ENCODE results near the gene UBE2G2.

Gene UBE2G2

DNA sequence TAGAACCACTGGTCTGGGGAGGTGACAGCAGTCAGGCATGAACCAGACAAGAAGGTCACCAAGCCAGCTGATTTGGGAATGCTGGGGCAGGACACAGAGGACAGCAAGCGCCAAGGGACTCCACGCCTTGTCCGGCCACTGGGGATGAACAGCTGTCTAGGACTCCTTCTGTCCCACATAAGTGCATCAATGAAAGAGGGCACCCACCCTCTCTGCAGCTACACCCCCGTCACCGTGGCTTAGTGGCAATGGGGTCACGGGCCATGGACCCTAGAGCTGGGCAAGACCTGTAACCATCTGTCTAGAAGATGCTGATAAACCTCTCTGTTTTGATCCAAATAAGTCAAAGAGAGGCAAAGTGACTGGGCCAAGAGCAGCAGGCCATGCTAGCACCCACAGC, 16.8 kb downstream of the UBE2G2 start:
- DNase-seq = no peak

DNA sequence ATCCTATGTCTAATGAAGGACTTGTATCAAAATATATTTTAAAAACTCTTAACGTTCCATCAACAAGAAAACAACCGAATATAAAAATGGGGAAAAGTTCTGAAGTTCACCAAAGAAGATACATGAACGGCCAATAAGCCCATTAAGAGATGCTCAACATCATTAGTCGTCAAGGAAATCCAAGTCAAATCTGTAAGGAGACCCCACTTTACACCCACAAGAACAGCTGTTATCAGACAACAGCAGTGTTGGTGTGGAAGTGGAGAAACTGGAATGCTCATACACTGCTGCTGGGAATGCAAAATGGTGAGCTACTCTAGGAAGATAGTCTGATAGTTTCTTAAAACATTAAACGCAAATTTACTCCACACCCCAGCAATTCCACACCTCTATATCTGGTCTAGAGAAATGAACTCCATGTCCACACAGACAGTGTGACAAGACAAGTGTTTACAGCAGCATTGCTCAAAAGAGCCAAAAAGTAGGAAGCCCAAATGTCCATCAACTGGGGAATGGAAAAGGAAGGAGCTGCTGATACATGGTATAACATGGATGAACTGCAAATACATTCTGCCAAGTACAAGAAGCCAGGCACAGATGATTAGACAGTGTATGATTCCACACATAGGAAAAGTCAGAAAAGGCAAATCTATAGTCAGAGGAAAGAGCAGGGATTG, 18.5 kb downstream of the UBE2G2 start:
- no peak for DNase-seq

- DNase-seq = no peak
These were observed 20.7 kb downstream of the UBE2G2 start for GRCh38 chr21:44780767-44781459.

GRCh38 chr21:44780137-44780502, 21.5 kb downstream of the UBE2G2 start:
- no peak for DNase-seq

DNA sequence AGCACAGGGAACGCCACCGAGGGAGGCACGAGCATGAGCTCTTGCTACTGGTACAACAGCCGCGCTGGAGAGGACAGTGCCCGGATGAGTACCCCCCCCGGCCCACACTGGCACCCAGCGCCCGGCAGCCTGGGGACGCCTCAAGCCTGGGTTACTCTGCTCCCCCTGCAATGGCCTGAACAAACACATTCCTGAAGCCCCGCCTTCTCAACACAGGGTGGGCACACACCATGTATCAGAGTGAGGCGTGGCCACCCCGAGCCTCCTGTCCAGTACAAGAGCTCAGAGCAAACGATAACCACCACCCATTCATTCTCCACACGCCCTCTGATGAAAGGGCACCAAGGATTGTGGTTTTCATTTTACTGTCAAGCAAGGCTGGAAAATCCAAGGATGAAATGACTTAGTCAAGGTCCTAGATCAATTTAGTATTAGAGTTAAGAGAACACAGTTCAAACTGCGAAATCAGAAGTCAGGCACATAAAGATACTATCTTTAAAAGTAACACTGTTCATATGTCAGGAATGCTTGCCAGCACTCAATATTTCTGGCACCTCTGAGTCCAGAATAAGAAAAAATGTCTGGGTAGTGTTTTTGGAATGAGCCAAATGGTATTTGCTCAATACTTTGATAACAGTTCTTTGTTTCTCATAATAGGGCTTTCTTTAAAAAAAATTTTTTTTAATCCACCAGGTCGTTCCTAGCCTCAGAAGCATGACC, 22.0 kb downstream of the UBE2G2 start:
- no peak for DNase-seq

GRCh38 chr21:44778983-44779382, 22.6 kb downstream of the UBE2G2 start:
- DNase-seq = no peak

DNA sequence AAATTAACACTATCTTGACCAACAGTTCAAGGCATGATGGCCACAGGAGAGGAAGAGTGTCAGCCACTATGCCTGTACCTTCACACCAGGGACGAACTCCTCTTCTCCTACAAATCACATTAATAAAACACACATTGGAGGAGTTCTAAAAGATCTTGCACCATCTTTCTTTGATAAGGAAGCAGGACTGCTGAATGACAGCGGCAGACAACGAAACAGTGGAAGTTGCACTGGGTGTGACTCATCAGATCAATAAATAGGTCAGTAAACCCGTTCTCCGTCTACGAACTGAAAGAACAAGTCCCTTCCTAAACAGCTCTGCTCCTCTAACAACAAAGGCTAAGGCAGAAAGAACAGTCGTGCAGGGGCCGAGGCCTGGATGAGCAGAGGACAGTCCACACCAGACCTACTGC, 23.1 kb downstream of the UBE2G2 start:
- no peak for DNase-seq

DNA sequence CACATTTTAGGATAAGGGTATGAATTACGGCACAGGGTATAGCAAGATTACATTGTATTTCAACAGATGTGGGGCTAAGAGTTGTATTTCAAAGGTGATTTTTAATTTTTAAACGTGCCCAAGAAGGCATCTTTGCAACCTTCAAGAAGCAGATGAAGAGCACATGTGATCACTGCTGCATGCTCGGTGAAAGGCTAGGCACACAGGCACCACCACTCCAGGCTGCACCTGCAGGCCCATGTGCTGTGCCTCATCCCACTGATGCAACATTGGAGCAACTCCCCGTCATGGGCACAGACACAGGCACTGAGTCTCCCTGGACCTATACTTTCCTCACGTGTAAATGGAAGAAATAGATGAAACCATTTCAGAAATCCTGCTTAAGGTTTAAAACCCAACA, 23.5 kb downstream of the UBE2G2 start:
- no peak for DNase-seq

DNA sequence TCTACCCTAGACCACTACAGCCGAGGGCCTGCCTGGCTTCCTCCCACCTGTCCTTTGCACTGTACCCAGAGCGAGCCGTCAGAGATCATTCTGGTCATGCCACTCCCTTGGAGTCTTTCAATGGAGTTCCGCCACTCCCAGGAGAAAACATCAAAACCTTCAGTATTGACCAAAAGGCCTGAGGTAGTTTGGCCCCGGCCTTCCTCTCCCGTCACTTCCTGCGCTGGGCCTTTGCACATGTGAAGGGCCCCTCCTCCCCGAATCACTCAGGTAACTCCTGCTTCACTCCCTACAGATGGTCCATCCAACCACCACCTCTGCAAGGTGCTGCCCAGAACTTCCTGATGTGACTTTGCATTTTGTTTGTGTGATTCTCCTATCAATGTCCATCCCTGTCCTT, 26.6 kb downstream of the UBE2G2 start:
- no peak for DNase-seq

GRCh38 chr21:44773291-44773932, 28.2 kb downstream of the UBE2G2 start:
- DNase-seq = no peak

- DNase-seq = no peak
These were observed 29.6 kb downstream of the UBE2G2 start for GRCh38 chr21:44771896-44772525.

DNA sequence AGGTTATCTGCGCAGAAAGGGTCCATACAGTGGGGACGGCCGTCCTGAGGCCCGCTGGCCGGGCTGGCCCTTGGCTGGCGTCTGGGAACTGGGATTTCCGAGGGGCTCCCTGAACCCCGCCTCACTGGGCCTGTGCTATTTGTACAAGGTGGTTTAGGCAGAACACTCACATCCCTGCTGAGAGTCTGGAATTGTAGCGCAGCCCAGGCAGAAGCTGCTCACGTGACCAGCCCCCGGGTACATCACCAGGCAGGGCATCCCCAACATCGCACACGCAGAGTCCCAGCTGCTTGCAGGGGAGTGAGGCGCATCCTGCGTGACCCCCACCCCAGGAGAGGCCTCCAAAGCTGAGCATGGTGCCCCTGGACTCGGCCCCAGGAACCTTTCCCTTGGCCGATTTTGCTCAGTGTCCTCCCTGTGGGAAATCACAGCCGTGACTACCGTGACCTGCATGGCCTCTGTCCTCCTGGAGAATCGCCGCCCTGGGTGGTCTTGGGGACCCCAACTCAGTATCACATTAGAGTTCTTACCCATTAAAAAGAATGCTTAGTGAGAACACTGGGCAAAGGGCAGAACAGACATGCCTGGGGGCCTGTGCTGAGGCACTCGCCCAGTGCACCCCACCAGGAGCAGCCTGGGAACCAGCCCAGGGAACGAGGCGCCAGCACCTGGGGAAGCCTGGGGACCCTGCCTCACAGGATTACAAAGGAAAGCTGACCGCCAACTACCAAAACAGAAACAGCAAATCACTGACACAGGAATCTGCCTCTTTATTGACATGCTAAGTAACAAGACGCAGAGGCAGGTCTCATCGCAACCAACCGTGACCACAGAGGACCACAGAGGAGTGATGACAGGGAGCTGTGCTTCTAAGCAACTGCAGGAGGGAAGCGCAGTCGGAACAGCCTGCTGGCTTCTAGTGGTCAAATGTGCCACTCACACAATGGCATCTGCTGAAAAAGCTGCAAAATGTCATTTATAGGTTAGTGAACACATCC, 33.5 kb downstream of the UBE2G2 start:
- no peak for DNase-seq

DNA sequence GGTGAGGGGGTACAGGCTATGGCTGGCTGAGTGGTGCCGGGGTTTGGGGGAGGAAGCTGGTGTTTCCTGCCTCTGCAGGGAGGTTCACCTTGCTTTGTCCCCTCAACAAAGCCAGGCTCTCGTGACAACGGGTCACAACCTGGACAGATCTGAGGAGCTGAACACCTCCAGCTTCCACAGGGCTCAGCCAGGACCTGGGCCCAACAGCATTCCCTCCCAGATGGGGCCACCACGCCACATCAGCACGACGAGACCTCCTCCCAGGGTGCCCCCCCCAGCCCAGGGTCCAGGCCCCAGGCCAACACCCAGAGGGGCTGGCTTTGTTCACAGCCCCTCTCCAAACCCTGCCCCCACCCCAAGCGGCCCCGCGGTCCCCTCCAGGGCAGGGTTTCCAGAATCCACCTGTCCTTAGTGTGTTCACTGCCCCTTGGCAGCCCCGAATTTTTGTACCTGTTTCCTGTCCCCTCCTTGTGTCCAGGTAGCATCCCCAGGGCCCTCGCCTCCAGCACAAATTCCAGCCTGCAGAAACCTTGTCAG, 34.7 kb downstream of the UBE2G2 start:
- no peak for DNase-seq

DNA sequence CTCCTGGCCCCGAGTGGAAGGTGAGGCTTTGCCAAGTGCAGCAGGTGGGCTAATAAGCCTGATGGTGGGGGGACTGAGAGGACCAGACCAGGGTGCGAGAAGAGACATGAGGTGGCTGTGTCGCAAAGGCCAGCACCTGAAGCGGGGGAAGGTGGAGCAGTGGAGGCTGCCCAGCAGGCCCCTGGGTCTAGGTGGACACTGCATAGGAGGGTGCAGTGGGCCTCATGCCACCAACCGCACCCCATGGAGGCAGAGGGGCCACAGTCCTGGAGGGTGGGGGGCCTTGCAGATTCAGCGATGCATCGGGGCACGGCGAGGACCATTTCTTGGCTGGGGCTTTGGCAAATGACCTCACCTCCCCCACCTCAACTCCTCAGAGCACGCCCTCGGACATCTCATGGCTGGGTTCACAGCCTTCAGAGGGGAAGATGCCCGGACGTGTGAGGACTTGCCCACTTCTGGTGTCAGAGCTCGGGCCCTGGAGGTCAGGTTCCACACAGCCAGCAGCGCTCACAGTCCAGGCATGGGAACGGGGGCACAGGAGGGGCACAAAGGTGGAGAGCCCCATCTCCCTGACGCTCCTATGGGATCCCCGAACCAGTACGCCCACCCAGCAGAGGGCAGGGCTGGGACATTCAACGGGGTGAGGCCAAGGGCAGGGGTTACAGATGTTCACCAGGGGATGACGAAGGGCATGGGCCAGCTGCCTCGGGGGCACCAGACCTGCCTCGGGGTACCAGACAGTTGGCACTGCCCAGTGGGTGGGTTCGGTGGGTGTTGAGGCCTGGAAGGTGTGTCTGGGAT, 35.4 kb downstream of the UBE2G2 start:
- DNase-seq = no peak

- DNase-seq = peak; percentile 62
These were observed 36.2 kb downstream of the UBE2G2 start for GRCh38 chr21:44765231-44766013.

- no peak for DNase-seq
These were observed 37.0 kb downstream of the UBE2G2 start for GRCh38 chr21:44764319-44765230.

DNA sequence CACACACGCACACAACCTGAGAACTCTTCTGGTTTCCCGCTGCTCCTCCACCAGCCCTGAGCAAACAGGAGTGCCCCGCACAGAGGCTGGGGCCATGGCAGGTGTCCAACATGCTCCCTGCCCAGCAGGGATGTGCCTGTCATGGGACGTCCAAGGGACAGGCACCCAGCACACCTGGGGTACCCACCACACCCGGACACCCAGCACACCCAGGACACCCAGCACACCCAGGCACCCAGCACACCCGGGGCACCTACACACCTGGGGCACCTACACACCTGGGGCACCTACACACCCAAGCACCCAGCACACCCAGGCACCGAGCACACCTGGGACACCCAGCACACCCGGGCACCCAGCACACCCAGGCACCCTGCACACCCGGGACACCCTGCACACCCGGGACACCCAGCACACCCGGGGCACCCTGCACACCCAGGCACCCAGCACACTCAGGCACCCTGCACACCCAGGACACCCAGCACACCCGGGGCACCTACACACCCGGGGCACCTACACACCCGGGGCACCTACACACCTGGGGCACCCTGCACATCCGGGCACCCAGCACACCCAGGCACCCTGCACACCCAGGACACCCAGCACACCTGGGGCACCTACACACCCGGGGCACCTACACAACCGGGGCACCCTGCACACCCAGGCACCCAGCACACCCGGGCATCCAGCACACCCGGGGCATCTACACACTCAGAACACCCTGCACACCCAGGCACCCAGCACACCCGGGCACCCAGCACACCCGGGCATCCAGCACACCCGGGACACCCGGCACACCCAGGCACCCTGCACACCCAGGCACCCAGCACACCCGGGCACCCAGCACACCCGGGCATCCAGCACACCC, 37.9 kb downstream of the UBE2G2 start:
- DNase-seq = no peak

GRCh38 chr21:44763050-44763378, 38.6 kb downstream of the UBE2G2 start:
- DNase-seq = no peak

Measured in CD4-positive, alpha-beta T cell treated with Interleukin-21 for 1 hour (primary cell).